ENCODE results near the gene BCO2.
"Not testable (repeated sequence)": the region's sequence is repeated elsewhere in the genome, so short reads cannot be mapped to it uniquely, and the experiment has no call there.

Gene BCO2

DNA sequence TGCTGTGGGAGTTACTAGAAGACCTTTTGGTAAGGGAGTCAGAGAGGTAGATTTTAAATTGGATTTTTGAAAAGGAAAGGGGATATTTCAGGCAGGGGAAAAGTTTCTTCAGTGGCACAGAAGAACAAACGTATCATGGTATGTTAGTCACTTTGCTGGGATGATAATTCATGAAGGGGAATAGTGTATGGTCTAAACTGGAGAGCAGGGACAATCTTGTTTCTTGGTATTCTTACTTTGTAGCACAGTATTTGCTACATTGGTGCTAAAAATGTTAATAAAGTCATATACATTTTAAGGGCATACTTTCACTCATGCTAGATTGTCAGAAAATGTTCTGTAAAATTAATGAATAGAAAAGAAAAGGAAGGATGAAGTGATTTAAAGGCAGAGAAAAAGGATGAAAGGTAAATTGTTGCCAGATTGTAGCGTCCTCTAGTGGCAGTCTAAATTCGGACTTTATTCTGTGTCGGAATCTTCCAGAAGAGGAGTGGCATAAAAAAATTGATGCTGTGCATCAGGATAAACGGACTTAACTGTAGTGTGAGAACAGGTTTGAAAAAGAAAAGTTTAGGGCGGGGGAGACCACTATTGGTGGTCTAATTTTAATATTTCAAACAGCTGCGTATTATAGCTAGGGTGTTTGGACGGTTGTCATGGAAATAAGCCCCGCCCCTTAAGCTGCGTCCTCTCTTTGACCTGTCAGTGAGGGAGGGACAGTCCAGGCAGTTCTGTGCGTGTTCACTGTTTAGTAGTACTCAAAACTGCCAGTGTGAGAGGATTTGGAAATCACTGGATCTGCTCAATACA is at the start of gene BCO2:
Gene BCO2 (plus strand): TSS at position 724 of the 810 bp plus-strand sequence. CDS start 90 bp downstream, outside the sequence.
- peak; percentile 26 for DNase-seq

GRCh38 chr11:112127056-112127455 is 48.3 kb upstream of the BCO2 start:
- no peak for DNase-seq

GRCh38 chr11:112128483-112129121 is 46.7 kb upstream of the BCO2 start:
- no peak for DNase-seq

DNA sequence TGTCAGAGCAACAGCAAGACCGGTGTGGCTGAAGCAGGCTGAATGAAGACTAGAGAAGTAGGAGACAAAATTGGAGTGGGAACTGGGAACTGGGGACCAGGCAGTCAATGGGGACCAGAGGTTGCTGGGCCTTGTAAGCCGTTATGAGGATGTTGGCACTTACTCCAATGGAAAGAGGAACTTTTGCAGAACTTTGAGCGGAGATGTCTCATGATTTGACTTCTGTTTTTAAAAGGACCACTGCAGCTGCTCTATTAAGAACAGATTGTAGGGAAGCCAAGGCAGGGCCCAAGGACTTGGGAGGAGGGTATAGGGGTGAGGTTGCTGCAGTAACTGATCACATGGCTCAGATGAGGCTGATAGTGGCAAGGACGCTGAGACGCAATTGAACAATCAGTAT is 45.7 kb upstream of the BCO2 start:
- no peak for DNase-seq

- no peak for DNase-seq
Measured at GRCh38 chr11:112132737-112133136, 42.6 kb upstream of the BCO2 start.

GRCh38 chr11:112134473-112134872 is 40.8 kb upstream of the BCO2 start:
- DNase-seq: no peak

- no peak for DNase-seq
Measured at GRCh38 chr11:112143597-112143996, 31.7 kb upstream of the BCO2 start.

- no peak for DNase-seq
Measured at GRCh38 chr11:112150517-112150916, 24.8 kb upstream of the BCO2 start.

GRCh38 chr11:112156153-112156955 is 19.0 kb upstream of the BCO2 start:
- no peak for DNase-seq

- no peak for DNase-seq
Measured at GRCh38 chr11:112156956-112157766, 18.2 kb upstream of the BCO2 start.

GRCh38 chr11:112159098-112160065 is 15.9 kb upstream of the BCO2 start:
- DNase-seq: no peak

DNA sequence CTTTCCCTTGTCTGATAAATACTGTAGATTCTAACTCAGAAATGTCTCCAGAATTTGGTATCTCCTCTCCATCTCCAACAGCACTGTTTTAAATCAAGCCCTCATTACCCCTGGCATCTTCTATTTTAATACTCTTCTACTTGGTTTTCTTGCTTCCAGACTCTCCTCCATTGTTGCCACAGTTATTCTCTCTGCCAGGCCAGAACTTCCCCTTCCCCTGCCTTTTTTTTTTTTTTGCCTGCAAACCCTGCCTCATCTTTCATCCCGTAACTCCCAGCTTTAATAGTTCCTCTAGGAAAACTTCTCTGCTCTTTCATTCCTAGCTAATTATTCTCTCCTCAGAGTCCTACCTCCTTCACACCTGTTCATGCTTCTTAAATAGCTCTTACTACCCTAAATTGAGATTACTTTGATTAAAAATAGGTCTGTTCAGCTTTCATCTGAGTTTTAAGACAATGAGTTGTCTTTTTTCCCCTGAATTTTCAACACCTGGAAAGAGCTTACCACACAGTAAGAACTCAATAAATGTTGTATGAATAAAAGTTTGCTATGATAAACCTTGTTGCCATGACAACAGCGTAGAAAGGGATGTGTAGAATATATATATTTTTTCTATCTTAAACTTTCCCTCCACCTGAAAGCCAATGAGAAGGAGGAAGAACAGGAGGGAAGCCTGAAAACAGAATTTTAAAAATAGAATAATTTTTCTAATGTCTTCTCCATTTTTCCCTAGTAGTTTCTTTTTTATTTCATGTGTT is 15.0 kb upstream of the BCO2 start:
- no peak for DNase-seq

- DNase-seq: no peak
Measured at GRCh38 chr11:112161012-112161411, 14.3 kb upstream of the BCO2 start.

DNA sequence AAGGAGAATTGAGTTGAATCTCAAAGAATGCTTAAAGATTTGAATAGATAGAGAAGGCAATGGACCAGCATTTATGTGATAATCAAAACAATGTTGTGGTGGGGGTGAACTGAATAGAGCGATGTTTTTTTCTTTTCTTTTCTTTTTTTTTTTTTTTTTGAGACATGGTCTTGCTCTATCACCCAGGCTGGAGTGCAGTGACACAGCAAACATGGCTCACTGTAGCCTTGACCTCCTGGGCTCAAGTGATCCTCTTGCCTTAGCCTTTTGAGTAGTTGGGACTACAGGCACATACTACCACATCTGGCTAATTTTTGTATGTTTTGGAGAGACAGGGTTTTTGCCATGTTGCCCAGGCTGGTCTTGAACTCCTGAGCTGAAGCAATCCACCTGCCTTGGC is 13.1 kb upstream of the BCO2 start:
- not testable (repeated sequence) for DNase-seq

DNA sequence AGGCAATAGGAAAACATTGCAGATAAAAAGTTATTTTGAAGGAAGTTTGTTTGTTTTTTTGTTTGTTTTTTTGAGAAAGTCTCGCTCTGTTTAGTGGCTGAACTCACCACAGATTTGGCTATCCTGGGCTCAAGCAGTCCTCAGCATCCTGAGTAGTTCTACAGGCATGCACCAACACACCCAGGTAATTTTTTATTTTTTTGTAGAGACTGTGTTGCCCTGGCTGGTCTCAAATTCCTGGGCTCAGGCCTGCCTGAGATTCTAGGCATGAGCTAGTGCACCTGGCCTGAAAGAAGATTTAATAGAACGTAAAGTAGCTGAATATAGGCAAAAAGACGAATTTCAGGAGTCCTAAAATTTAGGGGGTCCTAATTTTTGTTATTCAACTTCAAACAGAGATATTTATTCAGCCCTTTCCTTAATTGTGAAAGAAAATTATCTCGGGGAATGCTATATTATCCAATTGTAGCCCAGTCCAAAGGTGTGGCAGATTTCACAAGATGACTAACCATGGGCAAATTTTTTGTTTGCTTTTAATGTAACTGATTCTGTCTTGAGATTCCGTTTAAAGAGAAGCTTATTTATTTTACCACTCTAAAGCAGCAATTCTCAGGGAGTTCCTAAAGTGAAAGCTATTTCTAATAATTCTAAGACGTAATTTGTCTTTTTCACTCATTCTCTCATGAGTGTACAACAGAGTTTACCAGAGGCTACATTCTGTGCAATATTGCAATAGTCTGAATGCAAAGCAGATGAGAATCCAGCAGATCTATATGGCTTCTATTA is 12.4 kb upstream of the BCO2 start:
- DNase-seq: no peak

DNA sequence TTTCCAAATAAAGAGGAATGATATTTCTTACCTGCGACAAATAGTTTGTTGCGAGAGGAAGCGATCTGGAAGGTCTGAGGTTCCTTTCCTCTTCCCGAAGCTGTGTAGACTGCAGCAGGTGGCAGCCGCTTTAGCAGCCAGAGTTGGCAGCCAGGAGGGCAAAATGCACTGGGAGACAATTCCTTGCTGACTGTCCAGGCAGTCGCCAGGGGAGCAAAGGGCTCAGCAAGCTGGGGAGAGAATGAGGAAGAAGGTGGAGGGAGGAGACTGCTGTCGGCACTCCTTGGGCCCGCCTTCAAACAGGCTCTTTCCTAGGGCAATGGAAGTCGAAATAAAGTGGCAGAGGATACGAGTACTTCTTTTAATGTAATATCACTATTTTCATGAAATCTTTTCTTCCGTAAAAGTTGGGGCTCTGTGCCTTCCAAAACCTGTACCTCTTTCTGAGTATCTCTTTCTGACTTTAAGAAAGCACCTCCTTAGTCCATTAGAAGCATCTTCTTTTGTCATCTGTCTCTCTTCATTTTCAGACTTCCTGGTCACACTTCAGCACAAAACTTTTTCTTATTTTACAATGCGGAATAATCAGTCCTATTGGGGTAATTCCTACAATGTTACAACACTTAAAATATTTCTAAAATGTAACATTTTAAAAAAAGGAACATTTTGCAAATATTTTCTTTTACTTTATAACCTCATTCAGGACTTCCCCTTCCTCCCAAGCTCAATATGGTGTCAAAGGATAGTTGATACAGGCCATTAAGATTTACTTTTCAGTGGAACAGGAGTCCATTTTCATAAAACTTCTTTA is 11.2 kb upstream of the BCO2 start, which contains the start of gene IL18:
Gene IL18 (minus strand): TSS at position 220 of the 811 bp plus-strand sequence. CDS start 9,041 bp downstream, outside the sequence.
- DNase-seq: no peak

- DNase-seq: no peak
Measured at GRCh38 chr11:112165049-112165448, 10.3 kb upstream of the BCO2 start.

DNA sequence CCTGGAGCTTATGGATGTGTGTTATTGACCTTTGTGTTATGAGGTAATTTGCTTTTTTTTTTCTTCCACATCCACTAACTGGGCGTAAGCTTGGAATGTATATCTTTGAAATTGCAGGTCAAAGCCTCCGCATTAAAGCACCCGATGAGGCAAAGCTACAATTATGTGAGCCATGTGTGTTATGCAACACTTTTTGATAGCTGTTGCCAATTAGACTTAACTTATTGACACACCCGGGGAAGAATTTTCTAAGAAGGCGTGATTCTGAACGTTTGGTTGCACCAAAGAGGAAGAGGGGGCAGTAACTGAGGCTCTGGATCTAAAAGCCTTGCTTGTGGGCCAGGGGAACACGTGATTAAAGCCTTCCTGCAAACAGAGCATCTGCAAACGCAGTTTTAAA is 8.8 kb upstream of the BCO2 start:
- no peak for DNase-seq

DNA sequence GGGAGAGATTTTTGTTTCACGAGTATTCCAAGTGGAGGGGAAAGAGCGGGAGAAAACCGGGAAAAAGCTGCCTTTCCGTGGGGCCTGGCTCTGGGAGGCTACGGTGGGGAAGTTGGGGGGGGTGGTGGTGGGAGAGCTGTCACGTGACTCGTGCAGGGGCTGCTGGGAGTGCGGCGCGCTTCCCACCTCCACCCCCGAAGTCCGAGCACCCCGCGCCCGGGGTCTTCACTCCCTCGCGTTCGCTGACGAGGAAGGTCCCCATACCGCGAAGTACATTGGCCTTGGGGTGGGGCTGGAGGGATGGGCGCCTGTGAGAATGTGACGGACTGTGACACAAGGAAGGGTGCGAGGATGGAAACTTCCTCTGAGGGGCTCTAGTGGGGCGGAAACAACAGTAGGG is 8.2 kb upstream of the BCO2 start, which contains the start of gene TEX12:
Gene TEX12 (plus strand): TSS at position 228 of the 400 bp plus-strand sequence. CDS start 1,897 bp downstream, outside the sequence.
- DNase-seq: no peak
